GM10266 (cell line): Measurements from ENCODE around the gene DNAJB5.

Experiments used
- DNase-seq: peaks from one replicate; pipeline ENCODE4 v3.0.0; 2012; ENCODE audit errors: extremely low spot score
- CTCF ChIP-seq: IDR thresholded peaks from 2 replicates; pipeline ENCODE4 v1.5.1; 2012; ENCODE audit warnings: mild to moderate bottlenecking, low read depth; ENCODE audit not compliant: control insufficient read depth, insufficient read depth; ENCODE audit errors: missing control alignments

DNAJB5 gene

GRCh38 chr9:34984049-34984448, 5.5 kb upstream of the DNAJB5 start:
- TF ChIP-seq CTCF = no peak
- DNase-seq = no peak

- peak; percentile 90 for TF ChIP-seq CTCF
- DNase-seq = peak; percentile 50
These were observed 4.1 kb upstream of the DNAJB5 start for GRCh38 chr9:34985311-34985899.

- TF ChIP-seq CTCF = no peak
- peak; percentile 38 for DNase-seq
These were observed 3.0 kb upstream of the DNAJB5 start for GRCh38 chr9:34986540-34987047.

GRCh38 chr9:34987160-34987901, 2.2 kb upstream of the DNAJB5 start:
- DNase-seq = no peak
- TF ChIP-seq CTCF = no peak

- DNase-seq = no peak
- TF ChIP-seq CTCF = no peak
These were observed 1.1 kb upstream of the DNAJB5 start for GRCh38 chr9:34988218-34989002.

GRCh38 chr9:34989946-34990635, 546 bp downstream of the DNAJB5 start:
- no peak for DNase-seq
- no peak for TF ChIP-seq CTCF
